ENCODE measurements around the gene RAI2. TPM values are rescaled to one million over a fixed set of nuclear protein-coding genes. Genes with fewer than 3 reads are reported as not detected.
A peak's percentile ranks its signal among the peaks of the same experiment; 100 is the strongest.

The RAI2 gene
- total RNA-seq, 2 experiments from 2014 or later: 1.5 to 2.0 TPM

DNA sequence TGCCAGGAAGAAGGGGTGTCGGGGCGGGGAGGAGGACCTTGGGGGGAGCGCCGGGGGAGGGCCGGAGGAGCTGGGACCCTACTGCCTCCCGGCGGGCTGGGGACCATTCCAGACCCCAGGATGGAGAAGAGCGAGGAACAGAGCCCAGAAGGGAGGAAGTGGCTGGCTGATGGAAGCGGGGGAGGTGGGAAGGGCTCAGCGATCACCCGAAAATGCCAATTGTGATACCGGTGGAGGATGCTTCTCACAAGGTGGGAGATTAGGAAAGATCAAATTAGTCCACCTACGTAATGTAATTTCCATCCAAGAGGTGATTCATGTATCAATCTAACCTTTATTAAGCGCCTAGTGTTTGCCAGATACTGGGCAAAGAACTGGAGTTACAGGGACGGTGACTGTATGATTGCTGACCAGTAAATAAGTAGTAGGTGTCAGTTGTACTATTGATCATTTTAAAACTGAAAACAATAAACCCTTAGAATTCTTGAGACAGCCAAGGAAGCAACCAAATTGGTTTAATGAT, 452 bp upstream of the RAI2 start:
- H3K4me1 Mint-ChIP-seq (ENCODE audit: low read depth): peaks cover 12% of the 10 kb centered on the region
- Histone ChIP-seq H3K9me3 (ENCODE audit: control insufficient read depth in 1 of 2, insufficient read depth in 1 of 2, low read length in 2 of 2) (no peaks in the 10 kb centered on the region), H3K4me3 (ENCODE audit: low read length) (no peak overlapping the region), H3K27me3 (ENCODE audit: control insufficient read depth in 1 of 2, insufficient read depth in 2 of 2, low read length in 2 of 2) (peaks cover 7 to 12% of the 10 kb centered on the region in 2 experiments), H3K36me3 (ENCODE audit: insufficient read depth, low read length) (no peaks in the 10 kb centered on the region), H3K4me1 (ENCODE audit: insufficient read depth, low read length) (no peaks in the 10 kb centered on the region), H3K27ac (ENCODE audit: low read depth in 1 of 2, low read length in 2 of 2) (no peak overlapping the region)
- ChIA-PET POLR2A (no interaction called here), CTCF (no interaction called here)
- ATAC-seq (ENCODE audit: poor library complexity) (no peak), DNase-seq (no peak)
- H3K4me3 Mint-ChIP-seq: peak overlapping the region; percentile 76
- H3K9me3 Mint-ChIP-seq: no peaks in the 10 kb centered on the region
- TF ChIP-seq, protein P1, sequence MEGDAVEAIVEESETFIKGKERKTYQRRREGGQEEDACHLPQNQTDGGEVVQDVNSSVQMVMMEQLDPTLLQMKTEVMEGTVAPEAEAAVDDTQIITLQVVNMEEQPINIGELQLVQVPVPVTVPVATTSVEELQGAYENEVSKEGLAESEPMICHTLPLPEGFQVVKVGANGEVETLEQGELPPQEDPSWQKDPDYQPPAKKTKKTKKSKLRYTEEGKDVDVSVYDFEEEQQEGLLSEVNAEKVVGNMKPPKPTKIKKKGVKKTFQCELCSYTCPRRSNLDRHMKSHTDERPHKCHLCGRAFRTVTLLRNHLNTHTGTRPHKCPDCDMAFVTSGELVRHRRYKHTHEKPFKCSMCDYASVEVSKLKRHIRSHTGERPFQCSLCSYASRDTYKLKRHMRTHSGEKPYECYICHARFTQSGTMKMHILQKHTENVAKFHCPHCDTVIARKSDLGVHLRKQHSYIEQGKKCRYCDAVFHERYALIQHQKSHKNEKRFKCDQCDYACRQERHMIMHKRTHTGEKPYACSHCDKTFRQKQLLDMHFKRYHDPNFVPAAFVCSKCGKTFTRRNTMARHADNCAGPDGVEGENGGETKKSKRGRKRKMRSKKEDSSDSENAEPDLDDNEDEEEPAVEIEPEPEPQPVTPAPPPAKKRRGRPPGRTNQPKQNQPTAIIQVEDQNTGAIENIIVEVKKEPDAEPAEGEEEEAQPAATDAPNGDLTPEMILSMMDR (IDR thresholded peaks at IDR 0.05): no peak
- peaks cover 41% of the 10 kb centered on the region for H3K27me3 Mint-ChIP-seq
- no peak overlapping the region for H3K27ac Mint-ChIP-seq
- H3K36me3 Mint-ChIP-seq (ENCODE audit: low read depth): no peaks in the 10 kb centered on the region
- intact Hi-C loops (cut with DNase I, micrococcal nuclease): no loop called here

DNA sequence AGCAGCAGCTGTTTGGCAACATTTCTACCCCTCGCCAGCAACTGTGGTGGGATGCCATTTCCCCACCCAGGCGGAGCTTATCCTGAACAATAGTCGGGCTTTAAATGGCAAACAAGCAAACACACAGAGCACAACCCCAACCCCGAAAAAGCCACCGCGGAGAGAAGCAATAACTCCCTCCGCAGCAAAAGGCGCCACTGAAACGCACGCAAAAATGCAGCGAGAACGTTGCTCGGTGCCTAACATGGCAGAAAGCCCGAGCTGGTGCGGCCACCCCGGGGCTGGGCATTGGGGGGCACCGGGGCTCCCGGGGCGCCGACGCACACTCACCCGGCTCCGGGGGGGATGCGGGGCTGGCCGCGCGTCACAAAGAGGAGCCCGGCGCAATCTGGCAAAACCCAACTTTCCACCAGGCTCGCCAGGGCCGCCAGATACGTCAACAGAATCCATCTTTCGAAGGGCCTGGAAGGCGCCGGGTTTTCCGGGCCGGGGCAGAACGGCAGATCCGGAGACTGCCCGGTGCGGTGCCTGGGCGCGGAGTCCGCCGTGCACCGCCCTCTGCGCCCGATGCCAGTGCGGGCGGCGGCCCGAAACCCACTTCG, 818 bp downstream of the RAI2 start:
- Histone ChIP-seq H3K4me3 (ENCODE audit: low read length) (peak overlapping the region; percentile 32), H3K27me3 (ENCODE audit: control insufficient read depth in 1 of 2, insufficient read depth in 2 of 2, low read length in 2 of 2) (peaks cover 7 to 12% of the 10 kb centered on the region in 2 experiments), H3K36me3 (ENCODE audit: insufficient read depth, low read length) (no peaks in the 10 kb centered on the region), H3K4me1 (ENCODE audit: insufficient read depth, low read length) (no peaks in the 10 kb centered on the region), H3K9me3 (ENCODE audit: control insufficient read depth in 1 of 2, insufficient read depth in 1 of 2, low read length in 2 of 2) (no peaks in the 10 kb centered on the region), H3K27ac (ENCODE audit: low read depth in 1 of 2, low read length in 2 of 2) (no peak overlapping the region)
- Mint-ChIP-seq H3K4me1 (ENCODE audit: low read depth) (peaks cover 12% of the 10 kb centered on the region), H3K9me3 (no peaks in the 10 kb centered on the region), H3K27ac (peak overlapping the region; percentile 30), H3K36me3 (ENCODE audit: low read depth) (no peaks in the 10 kb centered on the region), H3K4me3 (peak overlapping the region; percentile 88), H3K27me3 (peaks cover 41% of the 10 kb centered on the region)
- ATAC-seq (ENCODE audit: poor library complexity) (no peak), DNase-seq (peak in 3 of 14 experiments; percentile 2 to 12 (median 5))
- POLR2A ChIA-PET: no interaction called here
- CTCF ChIA-PET: interaction anchor here (0.5 kb wide), 1 partner anchor 163 kb away, joined by 4 read pairs; no protein-coding TSS in a partner anchor
- intact Hi-C loops (cut with DNase I, micrococcal nuclease): no loop called here
- TF ChIP-seq, protein P1 (IDR thresholded peaks at IDR 0.05): no peak

DNA sequence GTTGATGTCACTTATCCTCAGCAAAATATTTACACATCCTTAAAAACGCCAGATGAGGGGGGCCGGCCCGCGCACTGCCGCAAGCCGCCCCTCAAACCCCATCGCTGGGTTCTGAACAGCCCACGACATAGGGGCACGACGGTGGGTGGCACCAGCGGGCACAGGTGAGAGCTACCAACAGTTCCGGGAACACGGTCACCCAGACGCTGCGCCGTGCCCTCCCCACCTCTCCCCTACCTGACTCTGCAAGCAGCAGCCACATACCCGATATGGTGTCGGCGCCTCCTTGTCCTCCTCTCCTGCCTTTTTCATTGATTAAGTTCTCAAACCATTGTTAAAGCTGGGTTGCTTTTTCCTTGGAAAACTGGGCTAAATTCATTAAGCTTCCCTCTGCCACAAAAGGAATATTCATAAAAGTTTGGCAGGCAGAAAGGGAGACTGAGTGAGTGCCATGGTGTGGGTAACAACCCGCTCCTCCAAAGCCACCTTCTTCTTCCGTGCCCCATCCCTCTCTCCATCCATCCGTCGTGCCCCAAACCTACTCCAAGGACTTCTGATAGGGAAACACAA, 1.4 kb downstream of the RAI2 start:
- Histone ChIP-seq H3K4me3 (ENCODE audit: low read length) (peak overlapping the region; percentile 32), H3K9me3 (ENCODE audit: control insufficient read depth in 1 of 2, insufficient read depth in 1 of 2, low read length in 2 of 2) (no peaks in the 10 kb centered on the region), H3K27me3 (ENCODE audit: control insufficient read depth in 1 of 2, insufficient read depth in 2 of 2, low read length in 2 of 2) (peaks cover 7 to 12% of the 10 kb centered on the region in 2 experiments), H3K27ac (ENCODE audit: low read depth in 1 of 2, low read length in 2 of 2) (no peak overlapping the region), H3K4me1 (ENCODE audit: insufficient read depth, low read length) (no peaks in the 10 kb centered on the region), H3K36me3 (ENCODE audit: insufficient read depth, low read length) (no peaks in the 10 kb centered on the region)
- Mint-ChIP-seq H3K27ac (peak overlapping the region; percentile 30), H3K4me1 (ENCODE audit: low read depth) (peaks cover 12% of the 10 kb centered on the region), H3K27me3 (peaks cover 43% of the 10 kb centered on the region), H3K4me3 (peak overlapping the region; percentile 88), H3K36me3 (ENCODE audit: low read depth) (no peaks in the 10 kb centered on the region), H3K9me3 (no peaks in the 10 kb centered on the region)
- ATAC-seq (ENCODE audit: poor library complexity) (peak; percentile 79), DNase-seq (peak in 11 of 14 experiments; percentile 9 to 42 (median 29))
- TF ChIP-seq, protein P1 (IDR thresholded peaks at IDR 0.05): no peak
- CTCF ChIA-PET: no interaction called here
- POLR2A ChIA-PET: no interaction called here
- intact Hi-C loops (cut with DNase I, micrococcal nuclease): no loop called here

All from CD4-positive, alpha-beta T cell (primary cell).